Gastrocnemius medialis (tissue), 4 donors: ENCODE results near the gene H3-3A.

Source experiments
- CTCF ChIP-seq, 5 experiments: fragments of 450-650 bp in 3 of 5; fragments of 200-600 bp in 2 of 5; sonication (generic) in 2 of 5; IDR thresholded peaks in 4 of 5; conservative IDR thresholded peaks in 1 of 5; 1 replicate in 4 of 5; 2 replicates in 1 of 5; pipeline ENCODE4 v1.5.1; 2016 to 2019; ENCODE audit warnings: antibody characterized with exemption in 5 of 5, mild to moderate bottlenecking in 3 of 5, moderate library complexity in 3 of 5
- POLR2A ChIP-seq, 2 donors: fragments of 450-650 bp; IDR thresholded peaks; one replicate each; pipeline ENCODE4 v1.6.1; 2017; ENCODE audit warnings: antibody characterized with exemption in 2 of 2, mild to moderate bottlenecking in 2 of 2, moderate library complexity in 2 of 2

- no peak for TF ChIP-seq CTCF (IDR thresholded peaks at IDR 0.05 in 4 of 5, conservative IDR thresholded peaks at IDR 0.05 in 1 of 5)
- no peak for TF ChIP-seq POLR2A (IDR thresholded peaks at IDR 0.05)
These were observed 34.8 kb upstream of the H3-3A start for GRCh38 chr1:226027538-226028217.
